NCI-H510A treated with DMSO at 0.1 percent for 48 hours (cell line): ENCODE measurements around the gene OR5H2.

Experiments used
- DNase-seq: peaks from one replicate; lab custom pipeline; 2025; lab: John Stamatoyannopoulos, UW

OR5H2 gene

GRCh38 chr3:98331329-98331728, 49.0 kb downstream of the OR5H2 start:
- DNase-seq: no peak
